Heart left ventricle (tissue), 13 donors: ENCODE data around the gene NBPF9.
"Not testable (repeated sequence)": the region's sequence is repeated elsewhere in the genome, so short reads cannot be mapped to it uniquely, and the experiment has no call there.

Source experiments
- POLR2A ChIP-seq, 2 donors: fragments of 450-650 bp; IDR thresholded peaks; one replicate each; pipeline ENCODE4 v1.6.1; 2017; ENCODE audit warnings: antibody characterized with exemption in 2 of 2, mild to moderate bottlenecking in 2 of 2, moderate library complexity in 2 of 2
- TF ChIP-seq, protein P1 (sequence below), 12 donors: fragments of 200-600 bp; sonication (generic) in 4 of 12; IDR thresholded peaks; one replicate each; pipeline versions ENCODE4 v1.5.0 to v1.8.0; 2018 to 2022; ENCODE audit warnings: antibody characterized with exemption in 12 of 12, mild to moderate bottlenecking in 5 of 12
- donor health status: ischemic (EF 13 %, LVEDD 7.1; RV severe dilation, severe dysfunction).
- donor health status: DM: no; HTN: yes; CAD: no.
- donor health status: DM: no; HTN: no; CAD: no.
- donor health status: ischemic (EF 25% LVEDD 6.9; RV normal size, moderate dysfunction).
- donor health status: ischemic (EF 25% LVEDD 5.7; RV mildly dilated, moderate dysfunction).
- donor health status: ischemic (EF 35%, LVEDD 5.7; RV mildly dilated, moderate dysfunction).
- donor health status: nonischemic (EF 11% LVEDD 7.7; RV severe dilation, severe dysfunction).
- donor health status: DM: yes; HTN: yes; CAD: no.
- donor health status: PGD.
- donor health status: ischemic (EF 29% LVEDD 5.4; RV normal size, mild dysfunction).
- donor health status: nonischemic (EF 23%, LVEDD 6.1; RV moderate dilation, normal function).

- not testable (repeated sequence) for TF ChIP-seq POLR2A (IDR thresholded peaks at IDR 0.05)
- TF ChIP-seq, protein P1, sequence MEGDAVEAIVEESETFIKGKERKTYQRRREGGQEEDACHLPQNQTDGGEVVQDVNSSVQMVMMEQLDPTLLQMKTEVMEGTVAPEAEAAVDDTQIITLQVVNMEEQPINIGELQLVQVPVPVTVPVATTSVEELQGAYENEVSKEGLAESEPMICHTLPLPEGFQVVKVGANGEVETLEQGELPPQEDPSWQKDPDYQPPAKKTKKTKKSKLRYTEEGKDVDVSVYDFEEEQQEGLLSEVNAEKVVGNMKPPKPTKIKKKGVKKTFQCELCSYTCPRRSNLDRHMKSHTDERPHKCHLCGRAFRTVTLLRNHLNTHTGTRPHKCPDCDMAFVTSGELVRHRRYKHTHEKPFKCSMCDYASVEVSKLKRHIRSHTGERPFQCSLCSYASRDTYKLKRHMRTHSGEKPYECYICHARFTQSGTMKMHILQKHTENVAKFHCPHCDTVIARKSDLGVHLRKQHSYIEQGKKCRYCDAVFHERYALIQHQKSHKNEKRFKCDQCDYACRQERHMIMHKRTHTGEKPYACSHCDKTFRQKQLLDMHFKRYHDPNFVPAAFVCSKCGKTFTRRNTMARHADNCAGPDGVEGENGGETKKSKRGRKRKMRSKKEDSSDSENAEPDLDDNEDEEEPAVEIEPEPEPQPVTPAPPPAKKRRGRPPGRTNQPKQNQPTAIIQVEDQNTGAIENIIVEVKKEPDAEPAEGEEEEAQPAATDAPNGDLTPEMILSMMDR (IDR thresholded peaks at IDR 0.05): peak in 1 of 12 donors; percentile 5
Observed at GRCh38 chr1:149123948-149124926, 20.9 kb upstream of the NBPF9 start.
